Activated naive CD4-positive, alpha-beta T cell treated with anti-CD3 and anti-CD28 coated beads, Interleukin-2, amount 10 ng/mL, durations not matched to agents 7 days and 5 days (primary cell): ENCODE measurements around the gene MIPOL1.

Experiments
- CTCF ChIA-PET: fragments of 350-600 bp; sonication (Branson Sonifier 250); formaldehyde crosslinking; loops from one replicate; lab custom pipeline; 2021; ENCODE audit warnings: antibody characterized with exemption; lab: Charles Lee
- DNase-seq: peaks from one replicate; pipeline ENCODE4 v3.0.0-alpha.2; 2020
- H3K27ac Mint-ChIP-seq: one replicate; pipeline ENCODE4 v1.8.0; 2021; ENCODE audit warnings: mild to moderate bottlenecking, moderate library complexity, mixed read lengths
- H3K27me3 Mint-ChIP-seq: one replicate; pipeline ENCODE4 v1.8.0; 2021; ENCODE audit warnings: mild to moderate bottlenecking, mixed read lengths
- H3K36me3 Mint-ChIP-seq: one replicate; pipeline ENCODE4 v1.8.0; 2021; ENCODE audit warnings: mixed read lengths
- H3K4me1 Mint-ChIP-seq: one replicate; pipeline ENCODE4 v1.8.0; 2021; ENCODE audit warnings: mixed read lengths
- H3K4me3 Mint-ChIP-seq: one replicate; pipeline ENCODE4 v1.8.0; 2021; ENCODE audit warnings: mild to moderate bottlenecking, moderate library complexity, mixed read lengths
- H3K9me3 Mint-ChIP-seq: one replicate; pipeline ENCODE4 v1.8.0; 2021; ENCODE audit warnings: mixed read lengths

MIPOL1 gene

DNA sequence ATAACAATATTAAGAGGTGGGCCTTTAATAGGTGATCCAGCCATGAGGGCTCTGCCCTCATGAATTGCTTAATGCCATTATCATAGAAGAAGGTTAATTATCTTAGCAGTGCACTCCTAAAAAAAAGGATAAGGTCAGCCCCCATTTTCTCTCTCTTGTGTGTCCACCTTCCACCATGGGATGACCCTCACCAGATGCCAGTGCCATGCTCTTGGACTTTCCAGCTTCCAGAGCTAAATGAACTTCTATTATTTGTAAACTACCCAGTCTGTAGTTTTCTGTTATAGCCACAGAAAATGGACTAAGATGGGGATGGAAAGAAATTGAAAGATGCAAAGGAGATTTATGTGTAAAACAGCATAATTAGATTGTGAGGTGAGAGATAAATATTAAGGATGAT, 271.9 kb downstream of the MIPOL1 start:
- H3K27ac Mint-ChIP-seq: no peak overlapping the region
- no peak overlapping the region for H3K4me3 Mint-ChIP-seq
- H3K27me3 Mint-ChIP-seq: no peaks in the 10 kb centered on the region
- CTCF ChIA-PET: no interaction called here
- H3K9me3 Mint-ChIP-seq: peaks cover 7% of the 10 kb centered on the region
- H3K4me1 Mint-ChIP-seq: no peaks in the 10 kb centered on the region
- H3K36me3 Mint-ChIP-seq: no peaks in the 10 kb centered on the region
- no peak for DNase-seq

DNA sequence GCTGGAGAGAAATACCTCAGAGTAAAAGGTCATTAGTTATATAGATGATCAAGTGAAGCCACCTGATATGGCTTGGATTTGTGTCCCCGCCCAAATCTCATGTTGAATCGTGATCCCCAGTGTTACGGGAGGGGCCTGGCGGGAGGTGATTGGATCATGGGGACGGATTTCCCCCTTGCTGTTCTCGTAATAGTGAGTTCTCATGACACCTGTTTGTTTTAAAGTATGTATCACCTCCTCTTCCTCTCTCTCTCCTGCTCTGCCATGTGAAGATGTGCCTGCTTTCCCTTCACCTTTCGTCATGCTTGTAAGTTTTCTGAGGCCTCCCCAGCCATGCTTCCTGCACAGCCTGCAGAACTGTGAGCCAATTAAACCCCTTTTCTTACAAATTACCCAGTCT, 272.5 kb downstream of the MIPOL1 start:
- no peaks in the 10 kb centered on the region for H3K27me3 Mint-ChIP-seq
- CTCF ChIA-PET: no interaction called here
- H3K4me3 Mint-ChIP-seq: no peak overlapping the region
- H3K4me1 Mint-ChIP-seq: no peaks in the 10 kb centered on the region
- H3K36me3 Mint-ChIP-seq: no peaks in the 10 kb centered on the region
- H3K27ac Mint-ChIP-seq: no peak overlapping the region
- peaks cover 8% of the 10 kb centered on the region for H3K9me3 Mint-ChIP-seq
- no peak for DNase-seq

DNA sequence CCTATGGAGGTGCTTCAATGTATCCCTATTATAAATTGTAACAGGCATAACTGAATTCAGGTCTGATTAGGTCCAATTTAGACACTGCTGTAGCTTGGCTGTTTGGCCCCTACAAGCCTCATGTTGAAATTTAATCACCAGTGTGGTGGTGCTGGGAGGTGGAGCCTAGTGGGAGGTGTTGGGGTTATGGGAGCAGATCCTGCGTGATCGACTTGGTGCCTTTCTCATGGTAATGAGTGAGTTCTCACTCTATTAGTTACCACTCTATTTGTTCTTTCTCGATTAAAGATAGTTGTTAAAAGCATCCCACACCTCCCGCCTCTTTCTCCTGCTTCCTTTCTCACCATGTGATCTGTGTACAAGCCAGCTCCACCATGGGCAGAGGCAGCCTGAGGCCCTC, 275.2 kb downstream of the MIPOL1 start:
- DNase-seq: no peak
- CTCF ChIA-PET: no interaction called here
- H3K4me3 Mint-ChIP-seq: no peak overlapping the region
- no peaks in the 10 kb centered on the region for H3K4me1 Mint-ChIP-seq
- no peaks in the 10 kb centered on the region for H3K27me3 Mint-ChIP-seq
- no peak overlapping the region for H3K27ac Mint-ChIP-seq
- H3K36me3 Mint-ChIP-seq: no peaks in the 10 kb centered on the region
- peaks cover 14% of the 10 kb centered on the region for H3K9me3 Mint-ChIP-seq

- Mint-ChIP-seq H3K4me3 (no peak overlapping the region), H3K27me3 (no peaks in the 10 kb centered on the region), H3K27ac (no peak overlapping the region), H3K9me3 (peaks cover 15% of the 10 kb centered on the region), H3K36me3 (no peaks in the 10 kb centered on the region), H3K4me1 (no peaks in the 10 kb centered on the region)
- CTCF ChIA-PET: no interaction called here
- no peak for DNase-seq
These were observed 276.5 kb downstream of the MIPOL1 start for GRCh38 chr14:37474191-37474590.

- Mint-ChIP-seq H3K36me3 (no peaks in the 10 kb centered on the region), H3K4me3 (no peak overlapping the region), H3K9me3 (peaks cover 11% of the 10 kb centered on the region), H3K27ac (no peak overlapping the region), H3K4me1 (no peaks in the 10 kb centered on the region), H3K27me3 (no peaks in the 10 kb centered on the region)
- no peak for DNase-seq
- CTCF ChIA-PET: no interaction called here
These were observed 282.9 kb downstream of the MIPOL1 start for GRCh38 chr14:37480446-37481290.

GRCh38 chr14:37482428-37482827, 284.7 kb downstream of the MIPOL1 start:
- Mint-ChIP-seq H3K27ac (no peak overlapping the region), H3K4me3 (no peak overlapping the region), H3K27me3 (no peaks in the 10 kb centered on the region), H3K9me3 (peaks cover 16% of the 10 kb centered on the region), H3K36me3 (no peaks in the 10 kb centered on the region), H3K4me1 (no peaks in the 10 kb centered on the region)
- CTCF ChIA-PET: no interaction called here
- DNase-seq: no peak

- Mint-ChIP-seq H3K4me1 (no peaks in the 10 kb centered on the region), H3K27me3 (no peaks in the 10 kb centered on the region), H3K36me3 (no peaks in the 10 kb centered on the region)
These were observed 285.9 kb downstream of the MIPOL1 start for GRCh38 chr14:37483672-37484071.

GRCh38 chr14:37490607-37491006, 292.9 kb downstream of the MIPOL1 start:
- no peaks in the 10 kb centered on the region for H3K27me3 Mint-ChIP-seq
- no peak for DNase-seq
- no peak overlapping the region for H3K4me3 Mint-ChIP-seq
- no peaks in the 10 kb centered on the region for H3K4me1 Mint-ChIP-seq
- CTCF ChIA-PET: no interaction called here
- no peaks in the 10 kb centered on the region for H3K36me3 Mint-ChIP-seq
- no peak overlapping the region for H3K27ac Mint-ChIP-seq
- peaks cover 20% of the 10 kb centered on the region for H3K9me3 Mint-ChIP-seq

More at GRCh38 chr14:37483672-37484071, 285.9 kb downstream of the MIPOL1 start:
- H3K27ac Mint-ChIP-seq: no peak overlapping the region
- no peak overlapping the region for H3K4me3 Mint-ChIP-seq
- DNase-seq: no peak
- CTCF ChIA-PET: no interaction called here
- H3K9me3 Mint-ChIP-seq: peaks cover 15% of the 10 kb centered on the region

- Mint-ChIP-seq H3K27ac (no peak overlapping the region), H3K9me3 (peaks cover 19% of the 10 kb centered on the region), H3K4me3 (no peak overlapping the region), H3K36me3 (no peaks in the 10 kb centered on the region), H3K4me1 (no peaks in the 10 kb centered on the region), H3K27me3 (no peaks in the 10 kb centered on the region)
- no peak for DNase-seq
- CTCF ChIA-PET: no interaction called here
These were observed 293.3 kb downstream of the MIPOL1 start for GRCh38 chr14:37491076-37491475.

DNA sequence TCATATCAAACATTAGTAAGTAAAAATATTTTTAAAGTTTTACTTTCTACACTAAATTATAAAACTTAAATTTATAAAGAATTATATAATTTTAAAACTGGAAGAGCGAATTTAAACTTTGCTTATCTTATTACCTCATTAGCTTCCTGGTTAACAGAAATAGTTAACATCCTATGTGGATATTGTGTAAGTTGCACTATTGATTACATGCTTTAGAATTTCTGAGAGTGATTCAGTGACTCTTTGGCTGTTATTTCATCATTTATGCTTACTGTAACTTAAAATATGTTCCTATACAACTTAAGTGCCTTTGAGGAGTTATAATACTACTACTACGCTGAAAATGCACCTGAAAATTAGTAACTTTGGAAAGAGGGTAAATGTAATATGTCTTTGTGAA, 295.9 kb downstream of the MIPOL1 start:
- Mint-ChIP-seq H3K36me3 (no peaks in the 10 kb centered on the region), H3K27me3 (no peaks in the 10 kb centered on the region), H3K9me3 (peaks cover 8% of the 10 kb centered on the region), H3K4me3 (no peak overlapping the region), H3K4me1 (no peaks in the 10 kb centered on the region), H3K27ac (no peak overlapping the region)
- no peak for DNase-seq
- CTCF ChIA-PET: no interaction called here

GRCh38 chr14:37497422-37497821, 299.7 kb downstream of the MIPOL1 start:
- Mint-ChIP-seq H3K27me3 (no peaks in the 10 kb centered on the region), H3K27ac (no peak overlapping the region), H3K36me3 (no peaks in the 10 kb centered on the region), H3K4me3 (no peak overlapping the region), H3K9me3 (peaks cover 4% of the 10 kb centered on the region), H3K4me1 (no peaks in the 10 kb centered on the region)
- no peak for DNase-seq
- CTCF ChIA-PET: no interaction called here

GRCh38 chr14:37501877-37502276, 304.1 kb downstream of the MIPOL1 start:
- no peak overlapping the region for H3K27ac Mint-ChIP-seq
- H3K27me3 Mint-ChIP-seq: no peaks in the 10 kb centered on the region
- H3K36me3 Mint-ChIP-seq: no peaks in the 10 kb centered on the region
- CTCF ChIA-PET: no interaction called here
- H3K4me3 Mint-ChIP-seq: no peak overlapping the region
- H3K4me1 Mint-ChIP-seq: no peaks in the 10 kb centered on the region
- peaks cover 9% of the 10 kb centered on the region for H3K9me3 Mint-ChIP-seq
- DNase-seq: no peak

DNA sequence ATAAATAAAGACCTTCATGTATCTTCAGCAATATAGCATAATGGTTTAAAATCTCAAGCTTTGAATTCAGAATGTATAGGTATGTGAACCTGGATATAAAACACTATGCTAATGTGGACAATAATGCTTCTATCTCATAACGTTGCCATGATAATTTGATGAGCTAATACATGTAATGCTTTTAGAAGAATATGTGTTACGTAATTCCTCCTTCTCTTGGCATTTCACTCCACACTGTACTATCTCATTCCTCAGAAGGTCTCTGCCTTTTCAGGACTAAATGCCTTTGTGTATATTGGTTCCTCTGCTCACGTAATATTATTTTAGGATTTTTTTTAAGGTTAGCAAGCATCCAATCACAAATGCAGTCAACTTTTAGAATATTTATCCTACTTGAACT, 310.8 kb downstream of the MIPOL1 start:
- peaks cover 7% of the 10 kb centered on the region for H3K9me3 Mint-ChIP-seq
- CTCF ChIA-PET: no interaction called here
- no peak overlapping the region for H3K4me3 Mint-ChIP-seq
- H3K27me3 Mint-ChIP-seq: no peaks in the 10 kb centered on the region
- DNase-seq: no peak
- no peaks in the 10 kb centered on the region for H3K4me1 Mint-ChIP-seq
- H3K27ac Mint-ChIP-seq: no peak overlapping the region
- H3K36me3 Mint-ChIP-seq: no peaks in the 10 kb centered on the region

GRCh38 chr14:37512173-37512572, 314.4 kb downstream of the MIPOL1 start:
- DNase-seq: no peak
- CTCF ChIA-PET: no interaction called here
- Mint-ChIP-seq H3K36me3 (no peaks in the 10 kb centered on the region), H3K9me3 (peaks cover 3% of the 10 kb centered on the region), H3K27ac (no peak overlapping the region), H3K27me3 (no peaks in the 10 kb centered on the region), H3K4me3 (no peak overlapping the region), H3K4me1 (no peaks in the 10 kb centered on the region)

GRCh38 chr14:37515771-37516170, 318.0 kb downstream of the MIPOL1 start:
- no peak for DNase-seq
- H3K4me3 Mint-ChIP-seq: no peak overlapping the region
- H3K4me1 Mint-ChIP-seq: no peaks in the 10 kb centered on the region
- H3K36me3 Mint-ChIP-seq: no peaks in the 10 kb centered on the region
- H3K27me3 Mint-ChIP-seq: no peaks in the 10 kb centered on the region
- CTCF ChIA-PET: no interaction called here
- no peak overlapping the region for H3K27ac Mint-ChIP-seq
- H3K9me3 Mint-ChIP-seq: no peaks in the 10 kb centered on the region
